ENCODE measurements around the gene IL20RB. TPM values are rescaled to one million over a fixed set of nuclear protein-coding genes. Genes with fewer than 3 reads are reported as not detected.

IL20RB gene
- total RNA-seq, 1 donor from 2014 or later, result 1.8 TPM

DNA sequence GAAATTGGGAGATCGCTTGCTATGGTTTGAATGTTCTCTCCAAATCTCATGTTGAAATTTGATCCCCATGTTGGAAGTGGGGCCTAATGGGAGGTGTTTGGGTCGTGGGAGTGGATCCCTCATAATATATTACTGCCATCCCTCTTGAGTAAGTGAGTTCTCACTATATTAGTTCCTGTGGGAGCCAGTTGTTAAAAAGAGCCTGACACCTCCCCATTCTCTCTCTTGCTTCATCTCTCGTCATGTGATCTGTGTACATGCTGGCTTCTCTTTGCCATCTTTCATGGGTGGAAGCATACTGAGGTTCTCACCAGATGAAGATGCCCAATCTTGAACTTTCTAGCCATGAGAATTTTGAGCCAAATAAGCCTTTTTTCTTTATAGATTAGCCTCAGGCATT is 43.0 kb upstream of the IL20RB start:
- TF ChIP-seq, protein P1, sequence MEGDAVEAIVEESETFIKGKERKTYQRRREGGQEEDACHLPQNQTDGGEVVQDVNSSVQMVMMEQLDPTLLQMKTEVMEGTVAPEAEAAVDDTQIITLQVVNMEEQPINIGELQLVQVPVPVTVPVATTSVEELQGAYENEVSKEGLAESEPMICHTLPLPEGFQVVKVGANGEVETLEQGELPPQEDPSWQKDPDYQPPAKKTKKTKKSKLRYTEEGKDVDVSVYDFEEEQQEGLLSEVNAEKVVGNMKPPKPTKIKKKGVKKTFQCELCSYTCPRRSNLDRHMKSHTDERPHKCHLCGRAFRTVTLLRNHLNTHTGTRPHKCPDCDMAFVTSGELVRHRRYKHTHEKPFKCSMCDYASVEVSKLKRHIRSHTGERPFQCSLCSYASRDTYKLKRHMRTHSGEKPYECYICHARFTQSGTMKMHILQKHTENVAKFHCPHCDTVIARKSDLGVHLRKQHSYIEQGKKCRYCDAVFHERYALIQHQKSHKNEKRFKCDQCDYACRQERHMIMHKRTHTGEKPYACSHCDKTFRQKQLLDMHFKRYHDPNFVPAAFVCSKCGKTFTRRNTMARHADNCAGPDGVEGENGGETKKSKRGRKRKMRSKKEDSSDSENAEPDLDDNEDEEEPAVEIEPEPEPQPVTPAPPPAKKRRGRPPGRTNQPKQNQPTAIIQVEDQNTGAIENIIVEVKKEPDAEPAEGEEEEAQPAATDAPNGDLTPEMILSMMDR (IDR thresholded peaks at IDR 0.05), result no peak
- Histone ChIP-seq H3K27ac (no peak overlapping the region), H3K4me1 (peaks cover 16% of the 10 kb centered on the region), H3K36me3 (no peaks in the 10 kb centered on the region), H3K4me3 (no peak overlapping the region), H3K9me3 (no peaks in the 10 kb centered on the region), H3K27me3 (ENCODE audit: low read depth) (no peaks in the 10 kb centered on the region)
- DNase-seq (no peak), ATAC-seq (no peak)
- intact Hi-C loops (cut with DNase I), result no loop called here

DNA sequence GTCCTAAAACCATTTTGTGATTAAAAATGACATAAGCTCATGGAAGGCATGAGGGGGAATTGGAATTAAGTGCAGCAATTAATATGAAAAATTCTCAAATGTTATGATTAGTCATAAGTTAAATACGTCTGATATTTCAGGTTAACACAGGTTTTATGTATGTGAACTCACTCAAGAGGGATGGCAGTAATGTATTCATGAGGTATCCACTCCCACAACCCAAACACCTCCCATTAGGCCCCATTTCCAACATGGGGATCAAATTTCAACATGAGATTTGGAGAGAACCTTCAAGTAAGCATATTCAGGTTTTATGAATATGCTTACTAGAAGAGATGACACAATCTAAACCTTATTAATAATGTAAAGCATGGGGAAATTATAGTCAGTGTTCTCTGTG is 41.6 kb upstream of the IL20RB start:
- TF ChIP-seq, protein P1 (IDR thresholded peaks at IDR 0.05), result no peak

DNA sequence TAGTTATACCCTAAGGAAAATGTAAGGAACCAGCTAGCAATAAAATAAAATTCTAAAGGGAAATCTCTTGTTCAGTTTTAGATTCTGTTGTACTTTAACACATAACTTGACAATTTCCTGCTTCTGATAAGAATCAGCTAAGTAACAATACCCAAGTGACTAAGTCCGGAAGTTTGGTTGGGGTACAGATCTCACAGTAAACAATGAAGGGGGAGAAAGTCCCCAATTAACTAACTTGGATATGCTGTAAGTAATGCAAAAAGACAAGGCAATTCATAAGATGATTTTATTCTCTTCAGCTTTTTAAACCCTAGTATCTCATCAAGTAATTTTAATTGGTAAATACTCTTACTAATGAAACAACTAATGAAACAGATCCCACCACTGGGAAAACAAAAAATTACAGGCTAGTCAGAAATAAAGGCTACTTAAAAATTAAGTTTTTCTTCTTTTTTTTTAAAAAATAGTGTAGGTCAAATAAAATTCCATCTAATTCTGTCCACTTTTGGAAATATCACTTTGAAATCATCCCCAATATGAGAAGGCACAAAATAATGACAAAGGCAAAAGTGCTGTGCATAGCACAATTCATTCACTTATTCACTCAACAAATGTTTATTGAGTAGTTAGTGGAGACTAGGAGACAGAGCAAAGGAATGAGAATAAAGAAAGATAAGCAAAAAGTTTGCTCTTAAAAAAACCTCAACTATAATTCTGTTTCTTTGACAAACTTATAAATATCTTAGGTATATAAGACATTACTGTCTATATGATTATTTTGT is 37.8 kb upstream of the IL20RB start:
- Histone ChIP-seq H3K36me3 (no peaks in the 10 kb centered on the region), H3K9me3 (no peaks in the 10 kb centered on the region), H3K27ac (peak overlapping the region; percentile 4), H3K27me3 (ENCODE audit: low read depth) (no peaks in the 10 kb centered on the region), H3K4me3 (no peak overlapping the region), H3K4me1 (peaks cover 24% of the 10 kb centered on the region)
- DNase-seq (no peak), ATAC-seq (peak in 1 of 2 donors; percentile 54)
- intact Hi-C loops (cut with DNase I), result no loop called here
- TF ChIP-seq, protein P1 (IDR thresholded peaks at IDR 0.05), result no peak

More for the DNA sequence above, 41.6 kb upstream of the IL20RB start:
- Histone ChIP-seq H3K27me3 (ENCODE audit: low read depth) (no peaks in the 10 kb centered on the region), H3K9me3 (no peaks in the 10 kb centered on the region), H3K4me1 (peaks cover 19% of the 10 kb centered on the region), H3K4me3 (no peak overlapping the region), H3K36me3 (no peaks in the 10 kb centered on the region), H3K27ac (no peak overlapping the region)
- DNase-seq (no peak), ATAC-seq (no peak)
- intact Hi-C loops (cut with DNase I), result no loop called here

DNA sequence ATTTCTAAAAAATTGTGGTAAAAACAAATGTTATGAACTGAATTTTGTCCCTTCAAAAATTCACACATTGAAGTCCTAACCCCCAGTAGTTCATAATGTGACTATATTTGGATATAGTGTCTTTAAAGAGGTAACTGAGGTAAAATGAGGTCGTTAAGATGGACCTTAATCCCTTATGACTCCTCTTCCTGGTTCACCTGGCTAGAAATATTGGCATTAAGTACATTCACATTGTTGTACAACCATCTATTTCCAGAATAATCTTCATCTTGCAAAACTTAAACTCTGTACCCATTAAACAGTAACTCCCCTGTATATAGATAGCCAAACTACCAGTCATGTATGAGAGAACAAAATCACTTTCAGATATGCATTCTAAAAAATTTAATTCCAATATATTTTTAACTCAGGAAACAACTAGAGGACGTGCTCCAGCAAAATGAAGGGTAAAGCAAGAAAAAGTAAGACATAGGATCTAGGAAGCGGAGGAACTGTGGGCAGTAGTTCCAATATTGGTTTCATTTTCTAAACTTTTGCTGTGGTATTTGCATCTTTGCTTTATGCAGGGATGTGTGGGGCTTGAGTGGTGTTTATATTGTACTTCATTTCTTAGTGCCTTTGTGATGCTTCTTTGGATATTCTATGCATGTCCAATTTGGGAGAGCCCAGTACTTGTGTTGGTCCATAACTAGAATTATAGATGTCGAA is 36.7 kb upstream of the IL20RB start:
- peaks cover 25% of the 10 kb centered on the region for H3K4me1 ChIP-seq
- intact Hi-C loops (cut with DNase I), result no loop called here

DNA sequence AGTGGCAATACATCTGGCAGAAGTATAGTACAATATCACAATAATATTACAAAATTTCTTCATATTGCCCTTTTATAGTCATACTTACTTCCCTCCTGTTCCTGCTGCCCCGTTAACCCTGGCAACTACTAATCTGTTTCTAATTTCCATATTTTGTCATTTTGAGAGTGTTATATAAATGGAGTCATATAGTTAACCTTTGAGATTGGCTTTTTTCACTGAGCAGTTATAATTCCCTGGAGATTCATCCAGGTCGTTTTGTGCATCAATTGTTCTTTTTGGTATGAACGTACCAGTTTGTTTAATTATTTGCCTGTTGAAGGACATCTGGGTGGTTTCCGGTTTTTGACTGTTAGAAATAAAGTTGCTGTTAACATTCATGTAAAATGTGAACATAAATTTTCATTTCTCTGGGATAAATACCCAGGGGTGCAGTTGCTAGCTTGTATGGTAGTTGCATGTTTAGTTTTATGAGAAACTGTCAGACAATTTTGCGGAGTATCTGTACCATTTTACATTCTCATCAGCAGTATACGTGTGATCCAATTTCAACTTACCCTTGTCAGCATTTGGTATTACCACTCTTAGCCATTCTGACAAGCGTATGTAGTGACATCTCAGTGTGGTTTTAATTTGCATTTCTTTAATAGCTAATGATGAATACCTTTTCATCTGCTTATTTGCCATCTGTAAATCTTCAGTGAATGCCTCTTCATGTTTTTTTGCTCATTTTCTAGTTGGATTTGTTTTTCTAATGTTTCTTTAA is 32.2 kb upstream of the IL20RB start:
- ATAC-seq (no peak), DNase-seq (no peak)
- Histone ChIP-seq H3K27ac (no peak overlapping the region), H3K36me3 (no peaks in the 10 kb centered on the region), H3K27me3 (ENCODE audit: low read depth) (no peaks in the 10 kb centered on the region), H3K9me3 (no peaks in the 10 kb centered on the region), H3K4me1 (peaks cover 29% of the 10 kb centered on the region), H3K4me3 (no peak overlapping the region)
- intact Hi-C loops (cut with DNase I), result no loop called here
- TF ChIP-seq, protein P1 (IDR thresholded peaks at IDR 0.05), result no peak

More for the DNA sequence above, 36.7 kb upstream of the IL20RB start:
- Histone ChIP-seq H3K27me3 (ENCODE audit: low read depth) (no peaks in the 10 kb centered on the region), H3K4me3 (no peak overlapping the region), H3K9me3 (no peaks in the 10 kb centered on the region), H3K27ac (no peak overlapping the region), H3K36me3 (no peaks in the 10 kb centered on the region)
- ATAC-seq (no peak), DNase-seq (no peak)
- TF ChIP-seq, protein P1 (IDR thresholded peaks at IDR 0.05), result no peak
